ENCODE data around the gene CHM.
"Not testable (repeated sequence)": the region's sequence is repeated elsewhere in the genome, so short reads cannot be mapped to it uniquely, and the experiment has no call there.

The CHM gene

GRCh38 chrX:85941275-85941674 is 106.1 kb downstream of the CHM start:
- no peak for DNase-seq (ENCODE audit: low read depth)
- no peak for TF ChIP-seq CTCF (IDR thresholded peaks at IDR 0.05; ENCODE audit: low read depth, low read length, missing control alignments)
- no peak overlapping the region for H3K4me3 ChIP-seq (ENCODE audit: low read depth, low read length)

GRCh38 chrX:85939942-85940341 is 107.4 kb downstream of the CHM start:
- not testable (repeated sequence) for H3K4me3 ChIP-seq (ENCODE audit: low read depth, low read length); DNase-seq (ENCODE audit: low read depth)

- not testable (repeated sequence) for H3K4me3 ChIP-seq (ENCODE audit: low read depth, low read length); DNase-seq (ENCODE audit: low read depth)
Measured at GRCh38 chrX:85934399-85934798, 113.0 kb downstream of the CHM start.

- DNase-seq (ENCODE audit: low read depth) = no peak
- no peak for TF ChIP-seq CTCF (IDR thresholded peaks at IDR 0.05; ENCODE audit: low read depth, low read length, missing control alignments)
- H3K4me3 ChIP-seq (ENCODE audit: low read depth, low read length) = no peak overlapping the region
Measured at GRCh38 chrX:85930099-85930498, 117.3 kb downstream of the CHM start.

- no peak for TF ChIP-seq CTCF (IDR thresholded peaks at IDR 0.05; ENCODE audit: low read depth, low read length, missing control alignments)
- no peak for DNase-seq (ENCODE audit: low read depth)
- H3K4me3 ChIP-seq (ENCODE audit: low read depth, low read length) = no peak overlapping the region
Measured at GRCh38 chrX:85928606-85929005, 118.8 kb downstream of the CHM start.

GRCh38 chrX:85927740-85928139 is 119.6 kb downstream of the CHM start:
- no peak overlapping the region for H3K4me3 ChIP-seq (ENCODE audit: low read depth, low read length)
- DNase-seq (ENCODE audit: low read depth) = no peak
- no peak for TF ChIP-seq CTCF (IDR thresholded peaks at IDR 0.05; ENCODE audit: low read depth, low read length, missing control alignments)

GRCh38 chrX:85922821-85923220 is 124.5 kb downstream of the CHM start:
- H3K4me3 ChIP-seq (ENCODE audit: low read depth, low read length) = no peak overlapping the region
- no peak for DNase-seq (ENCODE audit: low read depth)
- no peak for TF ChIP-seq CTCF (IDR thresholded peaks at IDR 0.05; ENCODE audit: low read depth, low read length, missing control alignments)

GRCh38 chrX:85916656-85917280 is 130.6 kb downstream of the CHM start:
- not testable (repeated sequence) for H3K4me3 ChIP-seq (ENCODE audit: low read depth, low read length); DNase-seq (ENCODE audit: low read depth)

GRCh38 chrX:85914431-85914830 is 132.9 kb downstream of the CHM start:
- no peak for DNase-seq (ENCODE audit: low read depth)
- H3K4me3 ChIP-seq (ENCODE audit: low read depth, low read length) = no peak overlapping the region
- no peak for TF ChIP-seq CTCF (IDR thresholded peaks at IDR 0.05; ENCODE audit: low read depth, low read length, missing control alignments)

Data from GM12864 (cell line).